GM18867 (cell line): Measurements from ENCODE around the gene GABRA6.

Experiments
- ATAC-seq: cut with Tn5 transposase; IDR thresholded peaks from one replicate; pipeline ENCODE4 v1.9.1; 2021; ENCODE audit warnings: mild to moderate bottlenecking, moderate library complexity; ENCODE audit not compliant: unreplicated experiment

GABRA6 gene

DNA sequence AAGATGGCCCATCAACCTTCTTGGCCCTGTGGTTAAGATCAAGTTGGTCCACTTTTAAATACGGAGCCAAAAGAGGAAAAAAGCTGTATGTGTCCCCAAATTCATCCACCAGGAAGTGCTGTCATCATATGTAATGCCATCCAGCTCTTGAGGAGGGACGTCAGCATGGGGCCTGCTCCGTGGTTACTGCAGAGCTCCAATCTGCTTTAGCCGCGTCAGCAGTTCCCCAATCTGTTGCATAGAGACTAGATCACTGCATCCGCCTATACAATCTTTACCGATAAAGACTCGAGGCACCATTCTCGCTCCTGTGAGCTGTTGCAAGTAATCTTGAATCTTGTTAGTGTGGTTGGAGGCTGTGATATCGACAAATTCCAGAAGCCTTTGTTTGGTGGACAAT is 65.7 kb downstream of the GABRA6 start:
- no peak for ATAC-seq
